WTC11 (cell line): ENCODE measurements around the gene JADE2.

Experiments
- CREM ChIP-seq: sonication (generic); formaldehyde crosslinking; IDR thresholded peaks from 2 replicates; pipeline ENCODE4 v1.8.1; 2022; ENCODE audit warnings: mild to moderate bottlenecking, missing genetic modification reagents, moderate library complexity
- JUN ChIP-seq: sonication (generic); formaldehyde crosslinking; IDR thresholded peaks from 2 replicates; pipeline ENCODE4 v1.8.0; 2023; ENCODE audit warnings: mild to moderate bottlenecking, missing genetic modification reagents
- TF ChIP-seq, protein P1 (sequence below): sonication (generic); formaldehyde crosslinking; IDR thresholded peaks from 2 replicates; pipeline ENCODE4 v1.8.1; 2022; ENCODE audit warnings: low read depth, mild to moderate bottlenecking, moderate library complexity, missing genetic modification reagents, borderline replicate concordance
- TF ChIP-seq, protein P2 (sequence below): fragments of 200-600 bp; IDR thresholded peaks from 2 replicates; pipeline ENCODE4 v1.8.0; 2022; ENCODE audit warnings: antibody characterized with exemption
- TF ChIP-seq, protein P3 (sequence below): sonication (generic); formaldehyde crosslinking; IDR thresholded peaks from 2 replicates; pipeline ENCODE4 v1.8.1; 2023; ENCODE audit warnings: mild to moderate bottlenecking, moderate library complexity, missing genetic modification reagents

DNA sequence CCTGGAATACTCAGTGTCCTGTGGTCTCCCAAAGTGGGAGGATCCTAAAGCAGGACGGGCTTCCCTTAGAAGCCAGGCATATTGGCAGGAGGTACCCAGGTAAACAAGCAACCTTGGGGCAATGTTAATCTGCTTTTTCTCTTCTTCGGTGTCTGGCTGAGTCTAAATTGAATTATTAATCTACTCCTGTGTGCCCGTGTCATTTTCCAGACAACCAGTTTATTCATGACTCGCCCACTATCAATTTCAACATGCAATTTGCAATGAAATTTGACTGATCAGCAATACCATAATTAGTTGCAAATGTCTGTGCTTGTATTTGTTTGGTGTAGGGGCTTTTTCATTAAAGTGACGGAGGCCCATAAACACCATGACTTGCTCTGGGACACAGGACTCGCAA is 32.9 kb upstream of the JADE2 start:
- TF ChIP-seq, protein P1, sequence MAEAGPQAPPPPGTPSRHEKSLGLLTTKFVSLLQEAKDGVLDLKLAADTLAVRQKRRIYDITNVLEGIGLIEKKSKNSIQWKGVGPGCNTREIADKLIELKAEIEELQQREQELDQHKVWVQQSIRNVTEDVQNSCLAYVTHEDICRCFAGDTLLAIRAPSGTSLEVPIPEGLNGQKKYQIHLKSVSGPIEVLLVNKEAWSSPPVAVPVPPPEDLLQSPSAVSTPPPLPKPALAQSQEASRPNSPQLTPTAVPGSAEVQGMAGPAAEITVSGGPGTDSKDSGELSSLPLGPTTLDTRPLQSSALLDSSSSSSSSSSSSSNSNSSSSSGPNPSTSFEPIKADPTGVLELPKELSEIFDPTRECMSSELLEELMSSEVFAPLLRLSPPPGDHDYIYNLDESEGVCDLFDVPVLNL (CRISPR knock-in tag), result no peak
- TF ChIP-seq, protein P2, sequence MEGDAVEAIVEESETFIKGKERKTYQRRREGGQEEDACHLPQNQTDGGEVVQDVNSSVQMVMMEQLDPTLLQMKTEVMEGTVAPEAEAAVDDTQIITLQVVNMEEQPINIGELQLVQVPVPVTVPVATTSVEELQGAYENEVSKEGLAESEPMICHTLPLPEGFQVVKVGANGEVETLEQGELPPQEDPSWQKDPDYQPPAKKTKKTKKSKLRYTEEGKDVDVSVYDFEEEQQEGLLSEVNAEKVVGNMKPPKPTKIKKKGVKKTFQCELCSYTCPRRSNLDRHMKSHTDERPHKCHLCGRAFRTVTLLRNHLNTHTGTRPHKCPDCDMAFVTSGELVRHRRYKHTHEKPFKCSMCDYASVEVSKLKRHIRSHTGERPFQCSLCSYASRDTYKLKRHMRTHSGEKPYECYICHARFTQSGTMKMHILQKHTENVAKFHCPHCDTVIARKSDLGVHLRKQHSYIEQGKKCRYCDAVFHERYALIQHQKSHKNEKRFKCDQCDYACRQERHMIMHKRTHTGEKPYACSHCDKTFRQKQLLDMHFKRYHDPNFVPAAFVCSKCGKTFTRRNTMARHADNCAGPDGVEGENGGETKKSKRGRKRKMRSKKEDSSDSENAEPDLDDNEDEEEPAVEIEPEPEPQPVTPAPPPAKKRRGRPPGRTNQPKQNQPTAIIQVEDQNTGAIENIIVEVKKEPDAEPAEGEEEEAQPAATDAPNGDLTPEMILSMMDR, result no peak
- TF ChIP-seq CREM (CRISPR knock-in tag) (no peak), JUN (no peak)
- TF ChIP-seq, protein P3, sequence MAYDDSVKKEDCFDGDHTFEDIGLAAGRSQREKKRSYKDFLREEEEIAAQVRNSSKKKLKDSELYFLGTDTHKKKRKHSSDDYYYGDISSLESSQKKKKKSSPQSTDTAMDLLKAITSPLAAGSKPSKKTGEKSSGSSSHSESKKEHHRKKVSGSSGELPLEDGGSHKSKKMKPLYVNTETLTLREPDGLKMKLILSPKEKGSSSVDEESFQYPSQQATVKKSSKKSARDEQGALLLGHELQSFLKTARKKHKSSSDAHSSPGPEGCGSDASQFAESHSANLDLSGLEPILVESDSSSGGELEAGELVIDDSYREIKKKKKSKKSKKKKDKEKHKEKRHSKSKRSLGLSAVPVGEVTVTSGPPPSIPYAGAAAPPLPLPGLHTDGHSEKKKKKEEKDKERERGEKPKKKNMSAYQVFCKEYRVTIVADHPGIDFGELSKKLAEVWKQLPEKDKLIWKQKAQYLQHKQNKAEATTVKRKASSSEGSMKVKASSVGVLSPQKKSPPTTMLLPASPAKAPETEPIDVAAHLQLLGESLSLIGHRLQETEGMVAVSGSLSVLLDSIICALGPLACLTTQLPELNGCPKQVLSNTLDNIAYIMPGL, result no peak
